GM12892 (cell line): Measurements from ENCODE around the gene CBL.

Experiments
- POLR2A ChIP-seq: IDR thresholded peaks from 2 replicates; pipeline ENCODE4 v1.6.1; 2011; ENCODE audit warnings: low read depth, low read length, control low read depth
- POLR2AphosphoS5 ChIP-seq: IDR thresholded peaks from 2 replicates; pipeline ENCODE4 v1.6.1; 2011; ENCODE audit warnings: low read depth, low read length, control low read depth
- TAF1 ChIP-seq: IDR thresholded peaks from 2 replicates; pipeline ENCODE4 v1.6.1; 2011; ENCODE audit warnings: low read depth, mild to moderate bottlenecking, control low read depth, low read length, borderline replicate concordance

- TF ChIP-seq TAF1 (no peak), POLR2A (no peak), POLR2AphosphoS5 (no peak)
These were observed 39.6 kb upstream of the CBL start for GRCh38 chr11:119166368-119167076.
